GM23338 (cell line): ENCODE data around the gene HOXC12. TPM values are rescaled to one million over a fixed set of nuclear protein-coding genes. Genes with fewer than 3 reads are reported as not detected.

Experiments used
- ATAC-seq: fragments of 200-7000 bp; cut with Tn5 transposase; 3 replicates; pipeline ENCODE4 v1.9.1; 2020
- DNase-seq: peaks from one replicate; pipeline ENCODE4 v3.0.0-alpha.2; 2015; ENCODE audit warnings: low spot score
- H2AFZ ChIP-seq: fragments of 200-600 bp; sonication (generic); 2 replicates; pipeline ENCODE4 v1.8.0; 2016; ENCODE audit warnings: antibody characterized with exemption, mild to moderate bottlenecking, moderate library complexity
- H3F3A ChIP-seq: fragments of 200-600 bp; sonication (generic); replicated peaks from 2 replicates; pipeline ENCODE4 v1.8.0; 2017; ENCODE audit warnings: antibody characterized with exemption, mixed run types, low read depth
- H3K27ac ChIP-seq: fragments of 200-600 bp; sonication (generic); 2 replicates; pipeline ENCODE4 v1.6.1; 2016; ENCODE audit warnings: low read depth
- H3K27me3 ChIP-seq: fragments of 200-600 bp; sonication (generic); 2 replicates; pipeline ENCODE4 v1.8.0; 2016; ENCODE audit warnings: mild to moderate bottlenecking, mixed run types, moderate library complexity; ENCODE audit not compliant: insufficient read depth
- H3K36me3 ChIP-seq: fragments of 200-600 bp; sonication (generic); 2 replicates; pipeline ENCODE4 v1.8.0; 2016; ENCODE audit warnings: mild to moderate bottlenecking; ENCODE audit not compliant: insufficient read depth
- H3K4me1 ChIP-seq: fragments of 200-600 bp; sonication (generic); 2 replicates; pipeline ENCODE4 v1.8.0; 2016; ENCODE audit warnings: mild to moderate bottlenecking, moderate library complexity; ENCODE audit not compliant: insufficient read depth
- H3K4me2 ChIP-seq: fragments of 200-600 bp; sonication (generic); 2 replicates; pipeline ENCODE4 v1.7.1; 2017; ENCODE audit warnings: mixed run types
- H3K4me3 ChIP-seq: fragments of 200-600 bp; sonication (generic); 2 replicates; pipeline ENCODE4 v1.6.1; 2016; ENCODE audit warnings: mixed run types
- H3K79me2 ChIP-seq: fragments of 200-600 bp; sonication (generic); replicated peaks from 2 replicates; pipeline ENCODE4 v1.8.0; 2017; ENCODE audit warnings: mild to moderate bottlenecking; ENCODE audit not compliant: insufficient read depth
- H3K9me2 ChIP-seq: fragments of 200-600 bp; sonication (generic); 2 replicates; pipeline ENCODE4 v1.8.0; 2017; ENCODE audit not compliant: insufficient read depth
- H4K20me1 ChIP-seq: fragments of 200-600 bp; sonication (generic); replicated peaks from 2 replicates; pipeline ENCODE4 v1.8.0; 2017; ENCODE audit warnings: mild to moderate bottlenecking; ENCODE audit not compliant: insufficient read depth
- H3K27ac Mint-ChIP-seq: 2 replicates; pipeline ENCODE4 v1.8.0; 2020; ENCODE audit warnings: inconsistent platforms, mild to moderate bottlenecking, moderate library complexity, mixed read lengths
- H3K27me3 Mint-ChIP-seq: 3 replicates; pipeline ENCODE4 v1.8.0; 2022; ENCODE audit warnings: low read depth, mild to moderate bottlenecking, moderate library complexity, mixed read lengths, inconsistent platforms; ENCODE audit not compliant: insufficient read depth, poor library complexity
- H3K36me3 Mint-ChIP-seq: 3 replicates; pipeline ENCODE4 v1.8.0; 2021; ENCODE audit warnings: low read depth, mild to moderate bottlenecking, inconsistent platforms, moderate library complexity, mixed read lengths
- H3K4me1 Mint-ChIP-seq: 3 replicates; pipeline ENCODE4 v1.8.0; 2020; ENCODE audit warnings: mild to moderate bottlenecking, inconsistent platforms, mixed read lengths
- H3K4me3 Mint-ChIP-seq: 3 replicates; pipeline ENCODE4 v1.8.0; 2021; ENCODE audit warnings: moderate library complexity, mild to moderate bottlenecking, inconsistent platforms, mixed read lengths
- H3K9me3 Mint-ChIP-seq: 3 replicates; pipeline ENCODE4 v1.8.0; 2020; ENCODE audit warnings: moderate library complexity, mild to moderate bottlenecking, inconsistent platforms, mixed read lengths
- CREB1 ChIP-seq: fragments of 250-450 bp; sonication (Bioruptor Pico); IDR thresholded peaks from 2 replicates; pipeline ENCODE4 v1.5.0; 2020; ENCODE audit warnings: low read depth, mild to moderate bottlenecking, moderate library complexity
- EZH2 ChIP-seq: fragments of 200-600 bp; sonication (generic); IDR thresholded peaks from one replicate; pipeline ENCODE4 v1.8.0; 2017; ENCODE audit warnings: antibody characterized with exemption, mild to moderate bottlenecking, low read depth; ENCODE audit not compliant: unreplicated experiment
- EZH2phosphoT487 ChIP-seq: fragments of 200-600 bp; sonication (generic); IDR thresholded peaks from one replicate; pipeline ENCODE4 v1.8.1; 2018; ENCODE audit warnings: antibody characterized with exemption; ENCODE audit not compliant: unreplicated experiment
- JUNB ChIP-seq: IDR thresholded peaks from one replicate; pipeline ENCODE4 v1.6.1; 2016; ENCODE audit warnings: antibody characterized with exemption; ENCODE audit not compliant: unreplicated experiment
- NANOG ChIP-seq: IDR thresholded peaks from 2 replicates; pipeline ENCODE4 v1.6.1; 2016; ENCODE audit warnings: antibody characterized with exemption, borderline replicate concordance
- POLR2AphosphoS5 ChIP-seq: IDR thresholded peaks from 2 replicates; pipeline ENCODE4 v1.6.1; 2016; ENCODE audit warnings: antibody characterized with exemption, low read depth
- REST ChIP-seq: IDR thresholded peaks from one replicate; pipeline ENCODE4 v1.6.1; 2018; ENCODE audit warnings: antibody characterized with exemption; ENCODE audit not compliant: unreplicated experiment
- STAT1 ChIP-seq: IDR thresholded peaks from one replicate; pipeline ENCODE4 v1.6.1; 2016; ENCODE audit warnings: antibody characterized with exemption; ENCODE audit not compliant: unreplicated experiment
- ZNF114 ChIP-seq: fragments of 250-450 bp; sonication (Bioruptor Pico); IDR thresholded peaks from 2 replicates; pipeline ENCODE4 v1.5.0; 2020; ENCODE audit warnings: mild to moderate bottlenecking, moderate library complexity
- ZNF331 ChIP-seq: fragments of 250-450 bp; sonication (Bioruptor Pico); IDR thresholded peaks from 2 replicates; pipeline ENCODE4 v1.5.0; 2020; ENCODE audit warnings: low read depth, mild to moderate bottlenecking, moderate library complexity
- polyA plus RNA-seq: library from polyadenylated mRNA; unstranded; fragments of >200 nt; fragmentation: Nextera tagmentation; extraction: Ambion mirVana; gene quantifications from 2 replicates; pipeline ENCODE4 v1.2.1, GENCODE V29; 2016
- total RNA-seq: library from RNA; depleted of rRNA; stranded (reverse); fragments of >200 nt; shearing (Covaris generic); gene quantifications from 2 replicates; pipeline ENCODE4 v1.2.3, GENCODE V29; 2014
- TF ChIP-seq, protein P1 (sequence below), 2 experiments: fragments of 200-600 bp in 1 of 2; sonication (generic) in 1 of 2; conservative IDR thresholded peaks; 2 replicates each; pipeline versions ENCODE4 v1.5.1 to v1.6.1; 2016 to 2017; ENCODE audit warnings: antibody characterized with exemption in 2 of 2, low read depth in 2 of 2, mild to moderate bottlenecking in 2 of 2, moderate library complexity in 1 of 2
- TF ChIP-seq, protein P2 (sequence below): fragments of 250-450 bp; sonication (Bioruptor Pico); IDR thresholded peaks from 2 replicates; pipeline ENCODE4 v1.5.0; 2020; ENCODE audit warnings: mild to moderate bottlenecking, moderate library complexity
- TF ChIP-seq, protein P3 (sequence below): IDR thresholded peaks from 2 replicates; pipeline ENCODE4 v1.6.1; 2016; ENCODE audit warnings: antibody characterized with exemption

Gene HOXC12
- total and polyA plus RNA-seq, 2 experiments from 2014 or later: not detected

DNA sequence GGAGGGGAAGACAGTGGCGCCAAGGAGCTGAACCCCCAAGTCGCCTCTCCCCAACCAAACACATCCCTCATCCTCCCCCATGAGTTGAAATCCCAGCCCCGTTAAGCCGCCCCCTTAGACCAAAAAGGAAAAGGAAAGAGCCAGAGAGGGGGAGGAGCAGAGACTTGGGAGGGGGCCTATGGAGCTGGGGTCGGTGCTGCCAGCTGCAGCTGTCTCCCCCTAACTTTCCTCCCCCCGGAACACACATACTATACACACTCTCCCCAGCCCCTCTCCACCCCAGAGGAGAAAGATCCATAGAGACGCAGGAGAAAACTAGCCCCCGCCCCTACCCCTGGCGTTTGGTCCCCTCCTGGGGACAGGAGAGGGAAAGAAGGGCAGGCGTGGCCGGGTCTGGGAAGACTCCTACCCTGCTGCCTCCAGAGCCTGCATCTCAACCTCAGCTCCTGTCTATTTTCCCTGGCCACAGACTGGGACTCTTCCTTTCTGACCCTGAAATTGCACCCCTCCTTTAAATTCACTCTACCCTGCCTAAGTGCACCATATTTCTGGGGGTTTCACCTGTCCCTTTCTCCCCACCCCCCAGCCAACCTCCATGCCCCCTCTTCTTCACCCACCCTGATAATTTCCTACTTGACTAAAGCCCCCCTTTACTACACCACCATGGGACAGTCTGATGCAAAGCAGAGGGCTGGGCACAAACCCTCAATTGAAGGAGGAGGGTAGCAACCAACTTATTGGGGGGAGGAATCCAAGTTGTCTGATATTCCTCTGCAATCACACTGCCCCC is 43.6 kb downstream of the HOXC12 start:
- no peak for ATAC-seq
- H2AFZ ChIP-seq: no peak overlapping the region
- no peak overlapping the region for H3K27ac ChIP-seq
- H3F3A ChIP-seq: peaks cover 40% of the 10 kb centered on the region
- H3K27me3 ChIP-seq: peaks cover 100% of the 10 kb centered on the region
- peaks cover 28% of the 10 kb centered on the region for H3K4me1 ChIP-seq
- peaks cover 20% of the 10 kb centered on the region for H4K20me1 ChIP-seq
- H3K4me2 ChIP-seq: 0 out of 2 replicates have a peak overlapping the region, but pooled peaks have one; percentile 26
- Mint-ChIP-seq H3K4me1 (peaks cover 42% of the 10 kb centered on the region), H3K4me3 (peak overlapping the region; percentile 43; the same call in 1 of the 3 replicates), H3K9me3 (peaks cover 3% of the 10 kb centered on the region), H3K27ac (no peak overlapping the region), H3K27me3 (peaks cover 100% of the 10 kb centered on the region), H3K36me3 (no peaks in the 10 kb centered on the region)
- no peaks in the 10 kb centered on the region for H3K36me3 ChIP-seq
- H3K9me2 ChIP-seq: no peaks in the 10 kb centered on the region
- H3K4me3 ChIP-seq: no peak overlapping the region
- no peak for DNase-seq
- TF ChIP-seq EZH2: no peak
- no peak for TF ChIP-seq ZNF114 (CRISPR knock-in tag)
- TF ChIP-seq, protein P1, sequence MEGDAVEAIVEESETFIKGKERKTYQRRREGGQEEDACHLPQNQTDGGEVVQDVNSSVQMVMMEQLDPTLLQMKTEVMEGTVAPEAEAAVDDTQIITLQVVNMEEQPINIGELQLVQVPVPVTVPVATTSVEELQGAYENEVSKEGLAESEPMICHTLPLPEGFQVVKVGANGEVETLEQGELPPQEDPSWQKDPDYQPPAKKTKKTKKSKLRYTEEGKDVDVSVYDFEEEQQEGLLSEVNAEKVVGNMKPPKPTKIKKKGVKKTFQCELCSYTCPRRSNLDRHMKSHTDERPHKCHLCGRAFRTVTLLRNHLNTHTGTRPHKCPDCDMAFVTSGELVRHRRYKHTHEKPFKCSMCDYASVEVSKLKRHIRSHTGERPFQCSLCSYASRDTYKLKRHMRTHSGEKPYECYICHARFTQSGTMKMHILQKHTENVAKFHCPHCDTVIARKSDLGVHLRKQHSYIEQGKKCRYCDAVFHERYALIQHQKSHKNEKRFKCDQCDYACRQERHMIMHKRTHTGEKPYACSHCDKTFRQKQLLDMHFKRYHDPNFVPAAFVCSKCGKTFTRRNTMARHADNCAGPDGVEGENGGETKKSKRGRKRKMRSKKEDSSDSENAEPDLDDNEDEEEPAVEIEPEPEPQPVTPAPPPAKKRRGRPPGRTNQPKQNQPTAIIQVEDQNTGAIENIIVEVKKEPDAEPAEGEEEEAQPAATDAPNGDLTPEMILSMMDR (conservative IDR thresholded peaks at IDR 0.05; ENCODE audit: low read depth in 2 of 2): no peak
- no peak for TF ChIP-seq STAT1
- no peak for TF ChIP-seq JUNB
- TF ChIP-seq NANOG: no peak
- TF ChIP-seq POLR2AphosphoS5: no peak
- TF ChIP-seq, protein P2, sequence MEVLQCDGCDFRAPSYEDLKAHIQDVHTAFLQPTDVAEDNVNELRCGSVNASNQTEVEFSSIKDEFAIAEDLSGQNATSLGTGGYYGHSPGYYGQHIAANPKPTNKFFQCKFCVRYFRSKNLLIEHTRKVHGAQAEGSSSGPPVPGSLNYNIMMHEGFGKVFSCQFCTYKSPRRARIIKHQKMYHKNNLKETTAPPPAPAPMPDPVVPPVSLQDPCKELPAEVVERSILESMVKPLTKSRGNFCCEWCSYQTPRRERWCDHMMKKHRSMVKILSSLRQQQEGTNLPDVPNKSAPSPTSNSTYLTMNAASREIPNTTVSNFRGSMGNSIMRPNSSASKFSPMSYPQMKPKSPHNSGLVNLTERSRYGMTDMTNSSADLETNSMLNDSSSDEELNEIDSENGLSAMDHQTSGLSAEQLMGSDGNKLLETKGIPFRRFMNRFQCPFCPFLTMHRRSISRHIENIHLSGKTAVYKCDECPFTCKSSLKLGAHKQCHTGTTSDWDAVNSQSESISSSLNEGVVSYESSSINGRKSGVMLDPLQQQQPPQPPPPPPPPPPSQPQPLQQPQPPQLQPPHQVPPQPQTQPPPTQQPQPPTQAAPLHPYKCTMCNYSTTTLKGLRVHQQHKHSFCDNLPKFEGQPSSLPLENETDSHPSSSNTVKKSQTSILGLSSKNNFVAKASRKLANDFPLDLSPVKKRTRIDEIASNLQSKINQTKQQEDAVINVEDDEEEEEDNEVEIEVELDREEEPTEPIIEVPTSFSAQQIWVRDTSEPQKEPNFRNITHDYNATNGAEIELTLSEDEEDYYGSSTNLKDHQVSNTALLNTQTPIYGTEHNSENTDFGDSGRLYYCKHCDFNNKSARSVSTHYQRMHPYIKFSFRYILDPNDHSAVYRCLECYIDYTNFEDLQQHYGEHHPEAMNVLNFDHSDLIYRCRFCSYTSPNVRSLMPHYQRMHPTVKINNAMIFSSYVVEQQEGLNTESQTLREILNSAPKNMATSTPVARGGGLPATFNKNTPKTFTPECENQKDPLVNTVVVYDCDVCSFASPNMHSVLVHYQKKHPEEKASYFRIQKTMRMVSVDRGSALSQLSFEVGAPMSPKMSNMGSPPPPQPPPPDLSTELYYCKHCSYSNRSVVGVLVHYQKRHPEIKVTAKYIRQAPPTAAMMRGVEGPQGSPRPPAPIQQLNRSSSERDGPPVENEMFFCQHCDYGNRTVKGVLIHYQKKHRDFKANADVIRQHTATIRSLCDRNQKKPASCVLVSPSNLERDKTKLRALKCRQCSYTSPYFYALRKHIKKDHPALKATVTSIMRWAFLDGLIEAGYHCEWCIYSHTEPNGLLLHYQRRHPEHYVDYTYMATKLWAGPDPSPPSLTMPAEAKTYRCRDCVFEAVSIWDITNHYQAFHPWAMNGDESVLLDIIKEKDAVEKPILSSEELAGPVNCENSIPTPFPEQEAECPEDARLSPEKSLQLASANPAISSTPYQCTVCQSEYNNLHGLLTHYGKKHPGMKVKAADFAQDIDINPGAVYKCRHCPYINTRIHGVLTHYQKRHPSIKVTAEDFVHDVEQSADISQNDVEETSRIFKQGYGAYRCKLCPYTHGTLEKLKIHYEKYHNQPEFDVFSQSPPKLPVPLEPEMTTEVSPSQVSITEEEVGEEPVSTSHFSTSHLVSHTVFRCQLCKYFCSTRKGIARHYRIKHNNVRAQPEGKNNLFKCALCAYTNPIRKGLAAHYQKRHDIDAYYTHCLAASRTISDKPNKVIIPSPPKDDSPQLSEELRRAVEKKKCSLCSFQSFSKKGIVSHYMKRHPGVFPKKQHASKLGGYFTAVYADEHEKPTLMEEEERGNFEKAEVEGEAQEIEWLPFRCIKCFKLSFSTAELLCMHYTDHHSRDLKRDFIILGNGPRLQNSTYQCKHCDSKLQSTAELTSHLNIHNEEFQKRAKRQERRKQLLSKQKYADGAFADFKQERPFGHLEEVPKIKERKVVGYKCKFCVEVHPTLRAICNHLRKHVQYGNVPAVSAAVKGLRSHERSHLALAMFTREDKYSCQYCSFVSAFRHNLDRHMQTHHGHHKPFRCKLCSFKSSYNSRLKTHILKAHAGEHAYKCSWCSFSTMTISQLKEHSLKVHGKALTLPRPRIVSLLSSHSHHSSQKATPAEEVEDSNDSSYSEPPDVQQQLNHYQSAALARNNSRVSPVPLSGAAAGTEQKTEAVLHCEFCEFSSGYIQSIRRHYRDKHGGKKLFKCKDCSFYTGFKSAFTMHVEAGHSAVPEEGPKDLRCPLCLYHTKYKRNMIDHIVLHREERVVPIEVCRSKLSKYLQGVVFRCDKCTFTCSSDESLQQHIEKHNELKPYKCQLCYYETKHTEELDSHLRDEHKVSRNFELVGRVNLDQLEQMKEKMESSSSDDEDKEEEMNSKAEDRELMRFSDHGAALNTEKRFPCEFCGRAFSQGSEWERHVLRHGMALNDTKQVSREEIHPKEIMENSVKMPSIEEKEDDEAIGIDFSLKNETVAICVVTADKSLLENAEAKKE: no peak
- no peak for TF ChIP-seq EZH2phosphoT487
- TF ChIP-seq, protein P3, sequence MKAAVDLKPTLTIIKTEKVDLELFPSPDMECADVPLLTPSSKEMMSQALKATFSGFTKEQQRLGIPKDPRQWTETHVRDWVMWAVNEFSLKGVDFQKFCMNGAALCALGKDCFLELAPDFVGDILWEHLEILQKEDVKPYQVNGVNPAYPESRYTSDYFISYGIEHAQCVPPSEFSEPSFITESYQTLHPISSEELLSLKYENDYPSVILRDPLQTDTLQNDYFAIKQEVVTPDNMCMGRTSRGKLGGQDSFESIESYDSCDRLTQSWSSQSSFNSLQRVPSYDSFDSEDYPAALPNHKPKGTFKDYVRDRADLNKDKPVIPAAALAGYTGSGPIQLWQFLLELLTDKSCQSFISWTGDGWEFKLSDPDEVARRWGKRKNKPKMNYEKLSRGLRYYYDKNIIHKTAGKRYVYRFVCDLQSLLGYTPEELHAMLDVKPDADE: no peak
- TF ChIP-seq ZNF331 (CRISPR knock-in tag): no peak
- no peak for TF ChIP-seq CREB1 (CRISPR knock-in tag)
- TF ChIP-seq REST: no peak
- H3K79me2 ChIP-seq: no peaks in the 10 kb centered on the region
